GM12892 (cell line): ENCODE results near the gene LNX1.

Experiments
- POLR2A ChIP-seq: IDR thresholded peaks from 2 replicates; pipeline ENCODE4 v1.6.1; 2011; ENCODE audit warnings: low read depth, low read length, control low read depth
- POLR2AphosphoS5 ChIP-seq: IDR thresholded peaks from 2 replicates; pipeline ENCODE4 v1.6.1; 2011; ENCODE audit warnings: low read depth, low read length, control low read depth
- TAF1 ChIP-seq: IDR thresholded peaks from 2 replicates; pipeline ENCODE4 v1.6.1; 2011; ENCODE audit warnings: low read depth, mild to moderate bottlenecking, control low read depth, low read length, borderline replicate concordance

DNA sequence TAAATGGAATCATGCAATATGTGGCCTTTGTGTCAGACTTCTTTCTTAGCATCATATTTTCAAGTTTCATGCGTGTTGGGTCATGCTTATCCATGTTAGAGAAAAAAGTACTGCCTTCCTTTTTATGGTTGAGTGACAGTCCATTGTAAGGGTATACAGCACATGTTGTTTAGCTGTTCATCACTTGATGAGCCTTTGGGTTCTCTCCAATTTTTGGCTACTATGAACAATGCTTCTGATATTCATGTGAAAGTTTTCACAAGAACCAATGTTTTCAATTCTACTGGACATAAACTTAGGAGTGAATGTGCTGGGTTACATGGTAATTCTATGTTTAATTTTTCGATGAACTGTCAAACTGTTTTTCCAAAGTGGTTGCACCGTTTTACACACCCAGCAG is 28.1 kb upstream of the LNX1 start:
- TF ChIP-seq TAF1: no peak
- no peak for TF ChIP-seq POLR2AphosphoS5
- TF ChIP-seq POLR2A: no peak
